Mesendoderm (in vitro differentiated cells): ENCODE measurements around the gene PARD6A.

Source experiments
- DNase-seq: peaks from one replicate; pipeline ENCODE4 v3.0.0; 2013
- H2AK5ac ChIP-seq: 2 replicates; pipeline ENCODE4 v1.6.1; 2013; ENCODE audit warnings: low read length, inconsistent platforms
- H2BK120ac ChIP-seq: 2 replicates; pipeline ENCODE4 v1.6.1; 2013; ENCODE audit warnings: low read depth, mild to moderate bottlenecking, low read length, moderate library complexity, mixed read lengths
- H2BK15ac ChIP-seq: replicated peaks from 2 replicates; pipeline ENCODE4 v1.6.1; 2013; ENCODE audit warnings: low read depth, mild to moderate bottlenecking, moderate library complexity
- H2BK5ac ChIP-seq: 2 replicates; pipeline ENCODE4 v1.6.1; 2013; ENCODE audit warnings: low read length, inconsistent platforms
- H3K18ac ChIP-seq: 2 replicates; pipeline ENCODE4 v1.6.1; 2013; ENCODE audit warnings: mild to moderate bottlenecking, low read length, mixed read lengths
- H3K23ac ChIP-seq: one replicate; pipeline ENCODE4 v1.6.1; 2013; ENCODE audit warnings: low read length
- H3K27ac ChIP-seq: 2 replicates; pipeline ENCODE4 v1.5.1; 2013; ENCODE audit warnings: low read depth, mild to moderate bottlenecking, inconsistent platforms, low read length, moderate library complexity
- H3K27me3 ChIP-seq: 2 replicates; pipeline ENCODE4 v1.6.1; 2013; ENCODE audit warnings: low read length, control low read depth, mild to moderate bottlenecking, inconsistent platforms; ENCODE audit not compliant: insufficient read depth, poor library complexity
- H3K36me3 ChIP-seq: 2 replicates; pipeline ENCODE4 v1.6.1; 2013; ENCODE audit warnings: low read length, inconsistent platforms; ENCODE audit not compliant: control insufficient read depth, insufficient read depth
- H3K4ac ChIP-seq: one replicate; pipeline ENCODE4 v1.6.1; 2013; ENCODE audit warnings: low read depth, mild to moderate bottlenecking, low read length, moderate library complexity
- H3K4me1 ChIP-seq: 2 replicates; pipeline ENCODE4 v1.6.1; 2013; ENCODE audit warnings: low read depth, low read length, inconsistent platforms; ENCODE audit not compliant: control insufficient read depth
- H3K4me2 ChIP-seq: 2 replicates; pipeline ENCODE4 v1.6.1; 2013; ENCODE audit warnings: low read length
- H3K4me3 ChIP-seq: 2 replicates; pipeline ENCODE4 v1.5.1; 2013; ENCODE audit warnings: mild to moderate bottlenecking, low read length
- H3K56ac ChIP-seq: one replicate; pipeline ENCODE4 v1.6.1; 2013; ENCODE audit warnings: low read length
- H3K79me1 ChIP-seq: 2 replicates; pipeline ENCODE4 v1.6.1; 2013; ENCODE audit warnings: low read length, inconsistent platforms
- H3K79me2 ChIP-seq: 2 replicates; pipeline ENCODE4 v1.6.1; 2013; ENCODE audit warnings: mild to moderate bottlenecking, low read length; ENCODE audit not compliant: control insufficient read depth, insufficient read depth
- H3K9ac ChIP-seq: 2 replicates; pipeline ENCODE4 v1.6.1; 2013; ENCODE audit warnings: low read length, inconsistent platforms
- H4K5ac ChIP-seq: one replicate; pipeline ENCODE4 v1.6.1; 2013; ENCODE audit warnings: low read length
- H4K8ac ChIP-seq: one replicate; pipeline ENCODE4 v1.6.1; 2013; ENCODE audit warnings: low read depth, mild to moderate bottlenecking, control low read depth, low read length, moderate library complexity
- WGBS: extraction: QIAGEN DNeasy Blood & Tissue Kit; methylation state at CpG from one replicate; pipeline ENCODE4 v1.1.7; 2013; ENCODE audit warnings: low lambda C conversion rate, missing lambda C conversion rate; ENCODE audit not compliant: insufficient coverage; ENCODE audit errors: extremely low coverage; 5-methylcytosine and 5-hydroxymethylcytosine counted together

PARD6A gene

DNA sequence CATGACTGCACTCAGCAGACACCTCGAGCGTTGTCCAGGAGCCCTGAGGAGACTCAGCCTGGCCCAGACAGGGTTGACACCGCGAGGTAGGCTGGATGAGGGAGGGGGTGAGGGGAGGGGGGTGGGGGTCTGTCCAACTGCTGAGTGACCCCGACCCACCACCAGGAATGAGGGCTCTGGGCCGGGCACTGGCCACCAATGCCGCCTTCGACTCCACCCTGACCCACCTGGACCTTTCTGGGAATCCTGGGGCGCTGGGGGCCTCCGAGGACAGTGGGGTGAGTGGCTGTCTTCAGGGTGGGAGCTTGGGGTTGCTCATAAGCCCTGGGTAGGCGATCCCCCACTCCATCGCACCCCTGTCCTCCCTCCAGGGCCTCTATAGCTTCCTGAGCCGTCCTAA is 13.1 kb upstream of the PARD6A start:
- Histone ChIP-seq H3K4me1 (peaks cover 2% of the 10 kb centered on the region), H3K27me3 (no peaks in the 10 kb centered on the region), H3K79me2 (no peaks in the 10 kb centered on the region), H2BK120ac (no peak overlapping the region), H3K27ac (no peak overlapping the region), H3K23ac (no peak overlapping the region), H3K56ac (no peak overlapping the region), H4K8ac (no peak overlapping the region), H2BK15ac (no peak overlapping the region), H3K9ac (no peak overlapping the region), H3K4me2 (no peak overlapping the region), H3K18ac (no peak overlapping the region), H2AK5ac (no peak overlapping the region), H3K36me3 (no peaks in the 10 kb centered on the region), H3K79me1 (no peaks in the 10 kb centered on the region), H2BK5ac (no peak overlapping the region), H3K4ac (no peak overlapping the region), H3K4me3 (no peak overlapping the region), H4K5ac (no peak overlapping the region)
- no CpG with 5 or more reads among the region's 13 CpGs for WGBS
- DNase-seq = no peak

DNA sequence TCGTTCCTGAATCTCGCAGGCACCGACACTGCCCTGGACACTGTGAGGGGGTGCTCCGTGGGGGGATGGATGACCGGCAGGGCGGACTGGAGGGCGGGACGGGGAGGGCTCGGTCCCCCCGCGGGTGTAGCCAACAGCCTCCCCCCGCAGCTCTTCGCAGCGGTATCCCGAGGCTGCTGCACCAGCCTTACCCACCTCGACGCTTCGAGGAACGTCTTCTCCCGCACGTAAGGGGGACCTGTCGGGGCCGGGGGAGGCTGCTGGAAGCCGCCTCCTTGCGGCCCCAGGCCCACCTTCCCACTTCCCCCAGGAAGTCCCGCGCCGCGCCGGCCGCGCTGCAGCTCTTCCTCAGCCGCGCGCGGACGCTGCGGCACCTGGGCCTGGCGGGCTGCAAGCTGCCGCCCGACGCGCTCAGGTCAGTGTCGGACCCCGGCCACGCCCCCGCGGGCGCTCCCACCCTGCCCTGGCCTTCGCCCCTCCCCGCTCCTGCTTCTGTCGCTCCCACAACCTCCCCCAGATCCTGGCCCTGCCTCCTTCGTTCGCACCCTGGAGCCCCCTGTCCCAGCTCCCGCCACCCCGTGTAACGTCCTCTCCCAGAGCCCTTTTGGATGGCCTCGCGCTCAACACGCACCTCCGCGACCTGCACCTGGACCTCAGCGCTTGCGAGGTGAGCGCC is 12.5 kb upstream of the PARD6A start:
- no peaks in the 10 kb centered on the region for H3K27me3 ChIP-seq
- H3K4me2 ChIP-seq = no peak overlapping the region
- no peak overlapping the region for H3K9ac ChIP-seq
- WGBS = no CpG with 5 or more reads among the region's 65 CpGs
- H2BK5ac ChIP-seq = no peak overlapping the region
- no peak overlapping the region for H3K4me3 ChIP-seq
- no peak overlapping the region for H2AK5ac ChIP-seq
- H3K23ac ChIP-seq = no peak overlapping the region
- H2BK120ac ChIP-seq = no peak overlapping the region
- H3K36me3 ChIP-seq = no peaks in the 10 kb centered on the region
- no peak for DNase-seq
- H2BK15ac ChIP-seq = no peak overlapping the region
- no peaks in the 10 kb centered on the region for H3K79me1 ChIP-seq
- no peak overlapping the region for H4K5ac ChIP-seq
- H4K8ac ChIP-seq = no peak overlapping the region
- H3K4ac ChIP-seq = no peak overlapping the region
- no peak overlapping the region for H3K18ac ChIP-seq
- H3K4me1 ChIP-seq = peaks cover 2% of the 10 kb centered on the region
- H3K79me2 ChIP-seq = no peaks in the 10 kb centered on the region
- no peak overlapping the region for H3K56ac ChIP-seq
- H3K27ac ChIP-seq = no peak overlapping the region

DNA sequence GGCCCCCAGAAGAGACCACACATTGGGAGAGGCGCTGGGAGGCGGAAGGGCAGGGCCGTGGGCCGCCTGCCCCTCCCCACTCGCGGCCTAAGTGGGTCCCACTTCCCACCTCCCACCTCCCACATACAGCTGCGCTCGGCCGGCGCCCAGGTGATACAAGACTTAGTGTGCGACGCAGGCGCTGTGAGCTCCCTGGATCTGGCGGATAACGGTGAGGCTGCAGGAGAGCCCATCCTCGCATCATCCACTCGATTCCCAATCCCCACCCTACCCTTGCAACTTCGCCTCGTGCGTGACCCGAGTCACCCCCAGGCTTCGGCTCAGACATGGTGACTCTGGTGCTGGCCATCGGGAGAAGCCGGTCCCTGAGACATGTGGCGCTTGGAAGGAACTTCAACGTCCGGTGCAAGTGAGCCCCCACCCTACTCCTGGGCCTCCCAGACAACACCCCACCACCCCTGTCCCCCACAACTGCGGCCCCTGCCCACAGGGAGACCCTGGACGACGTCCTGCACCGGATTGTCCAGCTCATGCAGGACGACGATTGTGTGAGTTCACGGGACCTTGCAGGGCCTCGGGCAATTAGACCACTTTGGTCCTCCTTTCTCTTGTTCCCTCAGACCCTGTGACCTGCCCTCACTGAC is 11.9 kb upstream of the PARD6A start:
- no peak overlapping the region for H3K4me3 ChIP-seq
- no peak overlapping the region for H3K18ac ChIP-seq
- no peak overlapping the region for H4K8ac ChIP-seq
- H3K36me3 ChIP-seq = no peaks in the 10 kb centered on the region
- no peak overlapping the region for H3K4ac ChIP-seq
- H3K79me2 ChIP-seq = no peaks in the 10 kb centered on the region
- no peak overlapping the region for H4K5ac ChIP-seq
- H2BK120ac ChIP-seq = no peak overlapping the region
- H3K9ac ChIP-seq = no peak overlapping the region
- H3K23ac ChIP-seq = no peak overlapping the region
- peaks cover 2% of the 10 kb centered on the region for H3K4me1 ChIP-seq
- DNase-seq = no peak
- no peak overlapping the region for H2BK15ac ChIP-seq
- H3K79me1 ChIP-seq = no peaks in the 10 kb centered on the region
- peak overlapping the region; percentile 22 for H3K4me2 ChIP-seq
- H3K56ac ChIP-seq = no peak overlapping the region
- no peak overlapping the region for H2BK5ac ChIP-seq
- H3K27me3 ChIP-seq = no peaks in the 10 kb centered on the region
- no peak overlapping the region for H2AK5ac ChIP-seq
- no CpG with 5 or more reads among the region's 35 CpGs for WGBS
- H3K27ac ChIP-seq = no peak overlapping the region

DNA sequence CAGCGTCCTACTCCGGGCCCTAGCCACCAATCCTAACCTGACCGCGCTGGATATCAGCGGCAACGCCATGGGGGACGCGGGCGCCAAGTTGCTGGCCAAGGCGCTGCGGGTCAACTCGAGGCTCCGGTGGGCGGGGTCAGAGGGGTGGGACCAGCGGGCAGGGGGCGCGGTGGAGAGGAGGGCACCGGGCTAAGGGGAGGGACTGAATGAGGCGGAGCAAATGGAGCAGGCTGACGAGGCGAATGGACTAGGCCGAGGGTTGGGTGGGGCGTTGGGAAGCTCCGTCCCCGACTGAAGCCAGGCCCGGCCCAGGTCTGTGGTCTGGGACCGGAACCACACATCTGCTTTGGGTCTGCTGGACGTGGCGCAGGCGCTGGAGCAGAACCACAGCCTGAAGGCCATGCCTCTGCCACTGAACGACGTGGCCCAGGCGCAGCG is 11.2 kb upstream of the PARD6A start:
- H3K36me3 ChIP-seq = no peaks in the 10 kb centered on the region
- no peaks in the 10 kb centered on the region for H3K79me1 ChIP-seq
- H3K4me3 ChIP-seq = no peak overlapping the region
- H3K23ac ChIP-seq = no peak overlapping the region
- H3K18ac ChIP-seq = no peak overlapping the region
- H3K4ac ChIP-seq = no peak overlapping the region
- H2BK120ac ChIP-seq = no peak overlapping the region
- DNase-seq = peak; percentile 74
- H3K79me2 ChIP-seq = no peaks in the 10 kb centered on the region
- no peak overlapping the region for H4K5ac ChIP-seq
- peaks cover 2% of the 10 kb centered on the region for H3K4me1 ChIP-seq
- no peak overlapping the region for H2AK5ac ChIP-seq
- WGBS = no CpG with 5 or more reads among the region's 34 CpGs
- no peaks in the 10 kb centered on the region for H3K27me3 ChIP-seq
- no peak overlapping the region for H2BK5ac ChIP-seq
- peak overlapping the region; percentile 22 for H3K4me2 ChIP-seq
- H4K8ac ChIP-seq = no peak overlapping the region
- no peak overlapping the region for H3K56ac ChIP-seq
- no peak overlapping the region for H3K9ac ChIP-seq
- no peak overlapping the region for H2BK15ac ChIP-seq
- no peak overlapping the region for H3K27ac ChIP-seq

DNA sequence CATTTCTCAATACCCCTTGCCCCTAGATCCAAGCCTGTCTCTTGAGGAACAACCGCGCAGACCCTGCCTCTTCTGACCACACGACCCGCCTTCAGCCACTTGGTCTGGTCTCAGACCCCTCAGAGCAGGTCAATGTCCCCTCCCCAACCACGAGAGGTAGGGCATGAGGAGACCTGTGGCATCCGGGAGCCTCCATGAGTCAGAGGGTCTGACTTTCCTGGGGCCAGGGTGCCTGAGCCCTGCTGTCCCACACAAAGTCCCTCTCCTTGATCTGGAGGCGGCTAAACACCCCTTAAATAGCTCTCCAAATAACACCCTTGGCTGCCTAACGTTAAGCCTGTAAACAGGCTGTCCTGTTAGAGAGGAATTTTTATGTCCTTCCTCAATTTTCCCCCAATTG is 10.7 kb upstream of the PARD6A start:
- Histone ChIP-seq H2AK5ac (no peak overlapping the region), H3K56ac (no peak overlapping the region), H3K23ac (no peak overlapping the region), H3K4me3 (no peak overlapping the region), H3K18ac (no peak overlapping the region), H3K4ac (no peak overlapping the region), H2BK15ac (no peak overlapping the region), H3K27me3 (no peaks in the 10 kb centered on the region), H3K9ac (no peak overlapping the region), H3K4me2 (no peak overlapping the region), H3K36me3 (no peaks in the 10 kb centered on the region), H4K8ac (no peak overlapping the region), H3K4me1 (peaks cover 2% of the 10 kb centered on the region), H3K27ac (no peak overlapping the region), H3K79me1 (no peaks in the 10 kb centered on the region), H2BK5ac (no peak overlapping the region), H2BK120ac (no peak overlapping the region), H3K79me2 (no peaks in the 10 kb centered on the region), H4K5ac (no peak overlapping the region)
- no CpG with 5 or more reads among the region's 8 CpGs for WGBS
- DNase-seq = no peak

DNA sequence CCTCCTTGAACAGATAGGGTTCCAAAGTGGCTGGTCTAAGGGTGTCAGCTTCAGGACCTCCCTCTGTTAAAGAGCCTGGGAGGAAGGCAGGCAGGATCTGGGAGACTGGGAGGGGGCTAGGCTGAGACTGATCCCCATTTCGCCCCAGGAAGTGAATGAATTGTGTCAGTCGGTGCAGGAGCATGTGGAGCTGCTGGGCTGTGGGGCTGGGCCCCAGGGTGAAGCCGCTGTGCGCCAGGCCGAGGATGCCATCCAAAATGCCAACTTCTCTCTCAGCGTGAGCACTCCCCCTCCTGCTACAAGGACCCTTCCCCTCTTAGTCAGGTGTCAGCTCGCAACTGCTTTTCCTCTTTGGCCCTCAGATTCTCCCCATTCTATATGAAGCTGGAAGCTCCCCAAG is 9.7 kb upstream of the PARD6A start:
- Histone ChIP-seq H2BK5ac (no peak overlapping the region), H3K23ac (no peak overlapping the region), H3K79me2 (no peaks in the 10 kb centered on the region), H3K27ac (no peak overlapping the region), H3K27me3 (no peaks in the 10 kb centered on the region), H3K9ac (no peak overlapping the region), H3K56ac (no peak overlapping the region), H2BK15ac (no peak overlapping the region), H3K18ac (no peak overlapping the region), H3K4me2 (no peak overlapping the region), H3K4me1 (peaks cover 2% of the 10 kb centered on the region), H3K4ac (no peak overlapping the region), H2AK5ac (no peak overlapping the region), H4K5ac (no peak overlapping the region), H3K36me3 (no peaks in the 10 kb centered on the region), H2BK120ac (no peak overlapping the region), H3K79me1 (no peaks in the 10 kb centered on the region), H4K8ac (no peak overlapping the region), H3K4me3 (no peak overlapping the region)
- no CpG with 5 or more reads among the region's 7 CpGs for WGBS
- no peak for DNase-seq
